Stomach (tissue), 9 donors: ENCODE measurements around the gene ATG7. TPM values are rescaled to one million over a fixed set of nuclear protein-coding genes. Genes with fewer than 3 reads are reported as not detected.
A peak's percentile ranks its signal among the peaks of the same experiment; 100 is the strongest.
"Not testable (repeated sequence)": the region's sequence is repeated elsewhere in the genome, so short reads cannot be mapped to it uniquely, and the experiment has no call there.

Source experiments
- DNase-seq, 2 donors: peaks; one replicate each; pipeline versions ENCODE4 v3.0.0 to v3.0.0-alpha.2; 2013 to 2019
- H3K27ac ChIP-seq, 5 donors: fragments of 200-600 bp in 4 of 5; sonication (generic) in 4 of 5; one replicate each; pipeline ENCODE4 v1.5.1; 2013 to 2019; ENCODE audit warnings: mild to moderate bottlenecking in 1 of 5, moderate library complexity in 1 of 5
- H3K27me3 ChIP-seq, 3 donors: fragments of 200-600 bp; sonication (generic); one replicate each; pipeline ENCODE4 v1.5.1; 2017 to 2019; ENCODE audit warnings: mixed run types in 1 of 3
- H3K36me3 ChIP-seq, 4 donors: fragments of 200-600 bp; sonication (generic); 1 replicate in 3 of 4; 2 replicates in 1 of 4; pipeline ENCODE4 v1.5.1; 2016 to 2019
- H3K4me1 ChIP-seq, 4 donors: fragments of 200-600 bp; sonication (generic); one replicate each; pipeline ENCODE4 v1.5.1; 2016 to 2019
- H3K4me3 ChIP-seq, 4 donors: fragments of 200-600 bp; sonication (generic) in 3 of 4; one replicate each; pipeline ENCODE4 v1.5.1; 2016 to 2019; ENCODE audit warnings: mild to moderate bottlenecking in 1 of 4
- H3K9me3 ChIP-seq, 4 donors: fragments of 200-600 bp; sonication (generic); one replicate each; pipeline ENCODE4 v1.5.1; 2016 to 2019
- EP300 ChIP-seq: sonication (generic); formaldehyde crosslinking; IDR thresholded peaks from one replicate; pipeline ENCODE4 v1.6.1; 2017; ENCODE audit warnings: antibody characterized with exemption
- POLR2A ChIP-seq, 4 donors: fragments of 450-650 bp; IDR thresholded peaks; one replicate each; pipeline ENCODE4 v1.6.1; 2016; ENCODE audit warnings: antibody characterized with exemption in 4 of 4, control low read depth in 2 of 4, mild to moderate bottlenecking in 1 of 4, moderate library complexity in 1 of 4
- POLR2AphosphoS5 ChIP-seq, 3 donors: sonication (generic); formaldehyde crosslinking; IDR thresholded peaks; one replicate each; pipeline ENCODE4 v1.6.1; 2016; ENCODE audit warnings: antibody characterized with exemption in 3 of 3
- WGBS, 5 donors: extraction: QIAGEN DNeasy Blood & Tissue Kit in 3 of 5; methylation state at CpG; one replicate each; pipeline versions ENCODE4 v1.1.5 to v1.1.7; 2013 to 2018; 5-methylcytosine and 5-hydroxymethylcytosine counted together
- intact Hi-C: fragments of 100-400 bp; cut with DNase I; formaldehyde crosslinking; loops from one replicate; pipeline ENCODE4 v1.15.1; 2023; ENCODE audit warnings: low total_unique reads
- polyA plus RNA-seq, 3 donors: library from polyadenylated mRNA; stranded (reverse); fragments of 200-250 nt; gene quantifications; one replicate each; pipeline ENCODE4 v1.2.3, GENCODE V29; 2013
- total RNA-seq, 5 donors: library from RNA; depleted of rRNA; stranded (reverse); fragments of >200 nt; gene quantifications; one replicate each; pipeline versions ENCODE4 v1.1.0 to v1.2.3, GENCODE V29; 2014 to 2016
- TF ChIP-seq, protein P1 (sequence below), 7 experiments: fragments of 450-650 bp in 4 of 7; fragments of 200-600 bp in 3 of 7; sonication (generic) in 3 of 7; IDR thresholded peaks; one replicate each; pipeline ENCODE4 v1.5.1; 2016 to 2019; ENCODE audit warnings: antibody characterized with exemption in 7 of 7, control low read depth in 2 of 7, mild to moderate bottlenecking in 1 of 7
- donor health status: healthy with polysubstance abuse.
- donor health status: Bipolar disorder and iron deficiency.
- donor health status: healthy.

ATG7 gene
- total and polyA plus RNA-seq, 8 donors: 6.8 to 167 (median 15.1) TPM

DNA sequence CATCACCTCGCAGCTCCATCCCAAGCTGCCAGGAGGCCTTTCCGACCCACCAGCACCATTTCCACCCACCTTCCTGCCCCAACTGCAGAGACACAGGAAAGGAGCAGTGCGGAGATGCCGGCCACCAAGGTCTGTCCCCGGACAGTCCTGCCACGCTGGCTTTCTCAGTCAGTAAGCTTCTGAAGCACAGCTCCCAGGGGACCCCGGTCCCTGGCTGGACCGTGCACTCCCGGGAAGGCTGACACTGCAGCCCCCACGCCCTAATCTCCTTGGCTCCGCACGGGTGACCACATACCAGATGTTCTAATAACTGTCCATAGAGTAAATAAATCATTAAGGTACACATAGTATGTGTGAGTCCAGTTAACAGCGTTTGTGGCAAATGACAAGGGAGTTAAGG, 298.1 kb downstream of the ATG7 start:
- Histone ChIP-seq H3K9me3 (no peaks in the 10 kb centered on the region), H3K4me1 (peaks cover 16 to 62% (median 28%) of the 10 kb centered on the region in 4 donors), H3K27me3 (no peaks in the 10 kb centered on the region), H3K27ac (peak overlapping the region in 4 of 5 donors; percentile 32 to 90 (median 87)), H3K36me3 (peaks cover 3 to 38% (median 30%) of the 10 kb centered on the region in 4 donors), H3K4me3 (no peak overlapping the region)
- intact Hi-C loops: no loop called here
- WGBS, 5 donors: 64 to 77% (median 71%) methylated on average over 12 to 13 of the region's 13 CpGs
- TF ChIP-seq, protein P1, sequence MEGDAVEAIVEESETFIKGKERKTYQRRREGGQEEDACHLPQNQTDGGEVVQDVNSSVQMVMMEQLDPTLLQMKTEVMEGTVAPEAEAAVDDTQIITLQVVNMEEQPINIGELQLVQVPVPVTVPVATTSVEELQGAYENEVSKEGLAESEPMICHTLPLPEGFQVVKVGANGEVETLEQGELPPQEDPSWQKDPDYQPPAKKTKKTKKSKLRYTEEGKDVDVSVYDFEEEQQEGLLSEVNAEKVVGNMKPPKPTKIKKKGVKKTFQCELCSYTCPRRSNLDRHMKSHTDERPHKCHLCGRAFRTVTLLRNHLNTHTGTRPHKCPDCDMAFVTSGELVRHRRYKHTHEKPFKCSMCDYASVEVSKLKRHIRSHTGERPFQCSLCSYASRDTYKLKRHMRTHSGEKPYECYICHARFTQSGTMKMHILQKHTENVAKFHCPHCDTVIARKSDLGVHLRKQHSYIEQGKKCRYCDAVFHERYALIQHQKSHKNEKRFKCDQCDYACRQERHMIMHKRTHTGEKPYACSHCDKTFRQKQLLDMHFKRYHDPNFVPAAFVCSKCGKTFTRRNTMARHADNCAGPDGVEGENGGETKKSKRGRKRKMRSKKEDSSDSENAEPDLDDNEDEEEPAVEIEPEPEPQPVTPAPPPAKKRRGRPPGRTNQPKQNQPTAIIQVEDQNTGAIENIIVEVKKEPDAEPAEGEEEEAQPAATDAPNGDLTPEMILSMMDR (IDR thresholded peaks at IDR 0.05): no peak
- no peak for TF ChIP-seq POLR2AphosphoS5 (IDR thresholded peaks at IDR 0.05)
- DNase-seq: no peak

DNA sequence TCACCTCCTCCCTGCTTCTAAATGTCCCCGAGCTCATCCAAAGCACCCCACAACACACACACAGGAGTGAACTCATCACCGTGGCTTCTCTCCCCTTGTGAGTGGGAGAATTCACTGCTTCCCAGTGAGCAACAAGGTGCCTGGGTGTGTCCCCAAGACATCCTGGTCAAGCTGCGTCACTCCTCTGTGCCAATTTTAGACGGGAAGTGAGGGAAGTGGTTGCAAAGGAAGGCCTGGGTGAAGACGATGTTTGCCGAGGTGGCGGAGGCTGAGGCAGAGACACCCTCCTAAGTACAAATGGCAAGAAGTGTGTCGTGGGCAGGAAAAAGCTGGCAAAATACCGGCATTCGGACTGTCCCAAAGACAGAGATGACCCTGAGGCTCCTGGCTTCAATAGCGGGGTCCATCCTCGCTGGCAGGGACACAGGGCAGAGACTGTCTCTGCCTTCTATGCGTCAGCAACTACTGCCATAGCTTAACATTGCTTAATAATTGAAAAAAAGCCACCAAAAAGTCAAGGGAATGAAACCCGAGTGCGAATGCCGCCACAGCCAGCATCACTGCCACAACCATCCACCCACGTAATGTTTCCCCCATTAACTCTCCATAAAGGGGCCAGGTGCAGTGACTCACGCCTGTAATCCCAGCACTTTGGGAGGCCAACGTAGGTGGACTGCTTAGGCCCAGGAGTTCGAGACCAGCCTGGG, 298.7 kb downstream of the ATG7 start:
- WGBS, 5 donors: 68 to 85% (median 79%) methylated on average over 20 of the region's 20 CpGs
- DNase-seq: no peak
- Histone ChIP-seq H3K27me3 (no peaks in the 10 kb centered on the region), H3K36me3 (peaks cover 3 to 34% (median 28%) of the 10 kb centered on the region in 4 donors), H3K27ac (peak overlapping the region; percentile 12 to 90 (median 85)), H3K9me3 (no peaks in the 10 kb centered on the region), H3K4me3 (no peak overlapping the region), H3K4me1 (peaks cover 16 to 62% (median 30%) of the 10 kb centered on the region in 4 donors)
- TF ChIP-seq, protein P1 (IDR thresholded peaks at IDR 0.05): no peak
- no peak for TF ChIP-seq POLR2A (IDR thresholded peaks at IDR 0.05)
- TF ChIP-seq POLR2AphosphoS5 (IDR thresholded peaks at IDR 0.05): peak in 2 of 3 donors; percentile 37 to 53
- no peak for TF ChIP-seq EP300
- intact Hi-C loops: no loop called here

DNA sequence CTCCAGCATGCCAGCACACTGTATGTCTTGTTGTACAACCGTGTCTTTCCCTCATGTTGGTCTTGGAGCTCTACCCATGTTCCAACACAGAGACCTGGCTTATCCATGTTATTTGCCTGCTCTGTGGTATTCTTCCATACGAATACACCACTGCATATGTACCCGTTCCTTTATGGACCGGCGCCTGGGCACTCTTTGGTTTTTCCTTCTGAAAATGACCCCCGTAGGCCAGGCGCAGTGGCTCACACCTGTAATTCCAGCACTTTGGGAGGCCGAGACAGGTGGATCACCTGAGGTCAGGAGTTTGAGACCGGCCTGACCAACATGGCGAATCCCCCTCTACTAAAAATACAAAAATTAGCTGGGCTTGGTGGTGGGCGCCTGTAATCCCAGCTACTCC, 300.5 kb downstream of the ATG7 start:
- 94 to 98% (median 97%) methylated on average over 11 of the region's 11 CpGs for whole genome bisulfite sequencing, 5 donors
- DNase-seq, H3K9me3 ChIP-seq, H3K27ac ChIP-seq, H3K4me3 ChIP-seq, intact Hi-C loops, H3K27me3 ChIP-seq: not testable (repeated sequence)
- Histone ChIP-seq H3K36me3 (peaks cover 3 to 23% (median 15%) of the 10 kb centered on the region in 4 donors), H3K4me1 (peaks cover 11 to 61% (median 35%) of the 10 kb centered on the region in 4 donors)

DNA sequence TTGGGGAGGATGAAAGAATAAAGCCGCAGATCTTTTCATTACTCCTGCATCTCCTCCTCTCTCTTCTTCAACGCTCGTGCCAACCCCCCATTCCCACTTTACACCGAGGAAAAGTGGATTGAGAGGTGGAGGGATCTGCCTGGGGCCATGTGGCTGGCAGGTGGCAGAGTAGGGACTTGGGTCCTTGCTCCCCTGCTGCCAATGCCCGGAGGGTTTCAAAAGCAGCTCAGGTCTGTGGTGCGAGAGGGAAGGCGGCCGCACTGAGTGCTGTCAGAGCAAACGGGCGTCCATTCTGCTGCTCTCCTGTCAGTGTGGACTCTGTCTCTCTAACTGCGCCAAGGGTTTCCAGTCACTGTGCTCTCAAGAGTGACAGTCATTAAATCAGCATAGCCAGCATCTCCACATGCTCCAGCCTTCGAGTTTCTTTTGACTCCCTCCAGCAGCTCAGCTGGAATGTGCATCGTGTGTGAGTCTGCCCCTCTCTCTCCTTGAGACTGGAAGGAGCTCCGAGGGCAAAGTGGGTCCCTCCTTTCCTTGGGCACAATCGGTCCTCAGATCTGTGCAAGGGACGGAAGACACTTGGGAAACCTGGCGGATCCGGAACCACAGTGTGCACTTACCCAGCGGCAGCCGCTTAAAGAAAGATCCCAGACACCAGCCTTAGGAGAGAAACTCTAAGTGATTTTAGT, 302.9 kb downstream of the ATG7 start:
- Histone ChIP-seq H3K4me3 (no peak overlapping the region), H3K36me3 (peaks cover 3 to 23% (median 15%) of the 10 kb centered on the region in 4 donors), H3K9me3 (no peaks in the 10 kb centered on the region), H3K27me3 (no peaks in the 10 kb centered on the region), H3K27ac (no peak overlapping the region), H3K4me1 (peaks cover 0 to 42% (median 19%) of the 10 kb centered on the region in 4 donors)
- 87 to 90% (median 88%) methylated on average over 20 of the region's 20 CpGs for WGBS, 5 donors
- no peak for DNase-seq
- no peak for TF ChIP-seq POLR2A (IDR thresholded peaks at IDR 0.05)
- intact Hi-C loops: no loop called here

DNA sequence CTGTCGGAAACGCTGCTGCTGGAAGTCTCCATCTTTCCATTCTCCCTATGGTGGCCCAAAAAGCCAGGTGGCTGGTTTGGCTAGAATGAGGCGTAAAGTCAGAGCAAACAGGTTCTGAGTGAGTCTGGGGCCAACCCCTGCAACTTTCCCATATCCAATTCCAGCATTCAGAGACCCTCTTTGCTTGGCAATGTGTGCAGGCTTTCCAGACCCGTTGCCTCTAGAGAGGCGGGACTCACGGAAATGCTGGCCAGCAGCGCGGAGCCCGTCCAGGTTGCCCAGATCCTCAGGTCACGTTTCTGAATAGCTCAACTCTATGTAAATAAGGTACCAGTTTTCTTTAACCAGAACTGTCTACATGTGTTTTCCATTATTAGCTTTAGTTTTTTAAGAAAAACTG, 303.5 kb downstream of the ATG7 start:
- H3K27me3 ChIP-seq: no peaks in the 10 kb centered on the region
- H3K4me3 ChIP-seq: no peak overlapping the region
- 79 to 86% (median 85%) methylated on average over 10 of the region's 10 CpGs for WGBS, 5 donors
- DNase-seq: no peak
- H3K9me3 ChIP-seq: no peaks in the 10 kb centered on the region
- no peak overlapping the region for H3K27ac ChIP-seq
- no peak for TF ChIP-seq POLR2A (IDR thresholded peaks at IDR 0.05)
- TF ChIP-seq, protein P1 (IDR thresholded peaks at IDR 0.05): no peak
- TF ChIP-seq EP300: no peak
- TF ChIP-seq POLR2AphosphoS5 (IDR thresholded peaks at IDR 0.05): no peak
- intact Hi-C loops: no loop called here
- peaks cover 3 to 23% (median 15%) of the 10 kb centered on the region in 4 donors for H3K36me3 ChIP-seq
- peaks cover 0 to 42% (median 19%) of the 10 kb centered on the region in 4 donors for H3K4me1 ChIP-seq
